HG03520 (cell line): Measurements from ENCODE around the gene MAML1.

Experiments
- ATAC-seq: cut with Tn5 transposase; IDR thresholded peaks from one replicate; pipeline ENCODE4 v1.9.1; 2021; ENCODE audit warnings: mild to moderate bottlenecking, moderate library complexity; ENCODE audit not compliant: unreplicated experiment

Gene MAML1

DNA sequence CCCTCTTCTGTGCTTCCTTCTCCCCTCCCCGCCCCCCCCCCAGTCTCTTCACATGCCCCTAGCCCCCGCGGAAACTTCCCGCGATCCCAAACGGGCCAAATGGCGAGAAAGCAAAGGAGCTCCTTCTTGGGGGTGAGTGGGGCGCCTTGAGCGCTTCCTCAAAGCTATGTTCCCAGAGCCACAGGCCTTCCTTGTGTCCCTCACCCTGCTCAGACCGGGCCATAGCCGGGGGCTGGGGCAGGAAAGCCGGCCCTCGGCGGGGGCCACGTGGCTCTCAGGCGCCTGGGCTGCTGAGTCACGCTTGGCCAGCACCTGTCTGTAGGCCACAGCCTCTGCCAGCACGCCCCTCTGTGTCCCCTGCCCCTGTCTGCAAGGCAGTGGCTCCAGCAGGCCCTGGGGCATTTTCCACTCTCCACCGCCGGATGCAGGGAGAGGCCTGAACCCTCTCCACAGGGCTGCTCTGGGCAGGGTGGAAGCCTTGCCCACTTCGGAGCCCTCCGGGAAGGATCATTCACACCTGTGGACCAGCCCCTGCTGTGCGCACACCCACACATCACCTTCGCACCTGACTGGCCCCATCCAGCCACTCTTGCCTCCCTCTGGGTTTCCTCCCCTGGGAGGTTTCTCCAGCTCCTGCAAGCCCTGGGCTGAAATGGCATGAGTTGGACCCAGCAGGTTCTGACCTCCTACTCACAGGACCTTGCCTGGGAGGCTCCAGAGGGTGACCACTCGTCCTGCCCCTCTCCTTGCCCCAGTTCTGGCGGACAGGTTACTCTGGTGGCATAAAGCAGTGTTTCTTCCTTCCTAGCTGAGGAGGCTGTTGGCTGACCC, 86.9 kb downstream of the MAML1 start:
- no peak for ATAC-seq

DNA sequence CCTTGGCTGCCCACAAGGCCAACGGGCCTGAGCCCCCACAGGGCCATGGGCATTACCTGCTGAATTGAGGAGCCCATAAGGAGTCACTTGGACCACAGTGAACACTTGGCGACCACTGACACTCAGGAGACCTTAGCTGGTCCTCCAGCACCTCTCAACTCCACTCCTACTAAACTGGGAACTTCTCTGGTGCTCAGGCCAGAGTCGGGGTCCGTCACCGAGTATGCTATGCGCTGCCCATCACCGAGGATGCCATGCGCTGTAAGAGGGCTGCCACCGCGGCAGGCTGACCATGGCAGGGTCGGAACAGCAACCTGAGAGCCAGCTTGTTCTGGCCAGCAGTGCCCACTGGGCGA, 87.5 kb downstream of the MAML1 start:
- ATAC-seq = no peak

DNA sequence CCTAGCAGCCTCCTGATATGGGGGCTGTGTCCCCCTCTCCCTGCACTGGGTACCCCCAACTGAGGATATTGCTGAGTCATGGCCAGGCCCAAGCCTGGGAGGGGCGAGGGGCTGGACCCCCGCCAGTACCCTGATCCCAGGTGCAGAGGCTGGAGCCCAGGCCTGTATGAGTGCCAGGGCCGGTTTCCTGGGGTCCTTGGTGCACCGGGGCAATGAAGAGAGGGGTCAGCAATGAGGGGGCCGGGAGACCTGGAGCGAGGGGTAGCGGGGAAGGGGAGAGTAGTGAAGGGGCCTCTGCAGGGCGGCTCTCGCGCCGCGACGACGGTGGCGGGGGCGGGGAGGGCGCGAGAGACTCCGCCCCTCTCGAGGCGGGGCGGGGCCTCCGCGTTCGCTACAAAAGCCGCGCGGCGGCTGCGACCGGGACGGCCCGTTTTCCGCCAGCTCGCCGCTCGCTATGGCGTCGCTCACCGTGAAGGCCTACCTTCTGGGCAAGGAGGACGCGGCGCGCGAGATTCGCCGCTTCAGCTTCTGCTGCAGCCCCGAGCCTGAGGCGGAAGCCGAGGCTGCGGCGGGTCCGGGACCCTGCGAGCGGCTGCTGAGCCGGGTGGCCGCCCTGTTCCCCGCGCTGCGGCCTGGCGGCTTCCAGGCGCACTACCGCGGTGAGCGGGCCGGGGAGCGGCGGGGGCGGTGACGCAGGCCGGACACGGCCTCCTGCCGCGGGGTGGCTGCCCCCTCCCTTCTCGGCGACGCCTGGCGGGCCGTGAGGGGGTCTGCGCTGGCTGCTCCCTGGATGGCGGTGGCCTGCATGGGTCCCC, 88.1 kb downstream of the MAML1 start, which contains the start of gene SQSTM1:
Gene SQSTM1, plus strand, starts transcription at position 423 of the 815 bp plus-strand sequence. Its CDS starts 32 bp downstream, at position 455.
- peak; percentile 36 for ATAC-seq

DNA sequence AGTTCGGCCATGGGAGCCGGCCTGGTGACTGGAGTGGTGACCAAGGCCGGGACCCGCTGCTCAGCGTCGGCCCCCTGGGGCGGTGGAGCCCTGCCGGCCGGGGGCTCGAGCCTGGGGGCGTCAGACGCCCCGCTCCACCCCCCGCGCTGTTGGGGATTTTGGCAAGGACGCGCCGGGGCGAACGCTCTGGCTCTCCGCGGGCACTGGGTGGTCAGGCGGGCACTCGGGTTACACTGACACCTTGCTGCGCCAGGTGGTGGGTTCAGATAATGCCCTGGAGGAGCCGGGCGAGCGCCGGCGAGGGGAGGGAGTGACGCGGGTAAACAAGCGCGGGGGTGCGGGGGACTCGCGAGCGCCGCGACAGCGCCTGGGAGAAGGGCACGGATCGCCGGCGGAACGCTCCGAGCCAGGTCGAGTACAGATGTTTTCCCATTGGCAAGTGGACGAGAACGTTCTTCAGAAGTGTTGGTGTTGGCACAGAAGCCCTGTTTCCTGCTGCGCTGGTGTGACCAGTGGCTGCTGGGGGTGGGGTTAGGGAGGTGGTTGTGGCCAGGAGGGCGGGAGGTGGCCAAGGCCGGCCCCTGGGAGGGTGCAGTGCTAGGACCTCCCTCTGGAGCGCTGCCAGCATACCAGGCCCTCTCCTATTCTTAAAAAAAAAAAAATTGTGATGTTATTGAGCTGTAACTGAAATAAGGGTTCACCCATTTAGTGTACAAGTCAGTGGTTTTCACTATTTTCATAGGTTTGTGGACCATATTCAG, 88.9 kb downstream of the MAML1 start:
- peak; percentile 39 for ATAC-seq

DNA sequence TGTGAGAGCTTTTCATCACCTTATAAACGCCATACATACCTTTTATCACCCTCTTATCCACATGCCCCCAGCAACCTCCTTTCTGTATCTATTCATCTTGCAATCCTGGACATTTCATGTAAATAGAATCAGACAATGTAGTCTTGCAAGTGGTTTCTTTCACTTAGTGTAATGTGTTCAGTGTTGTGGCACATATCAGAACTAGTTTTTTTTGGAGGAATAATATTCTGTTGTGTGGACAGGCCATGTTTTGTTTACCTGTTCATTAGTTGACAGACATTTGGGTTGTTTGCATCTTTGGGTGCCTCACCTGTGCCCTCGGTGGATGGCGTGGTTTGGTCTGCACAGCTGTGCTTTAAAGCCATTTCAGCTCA, 89.4 kb downstream of the MAML1 start:
- no peak for ATAC-seq

DNA sequence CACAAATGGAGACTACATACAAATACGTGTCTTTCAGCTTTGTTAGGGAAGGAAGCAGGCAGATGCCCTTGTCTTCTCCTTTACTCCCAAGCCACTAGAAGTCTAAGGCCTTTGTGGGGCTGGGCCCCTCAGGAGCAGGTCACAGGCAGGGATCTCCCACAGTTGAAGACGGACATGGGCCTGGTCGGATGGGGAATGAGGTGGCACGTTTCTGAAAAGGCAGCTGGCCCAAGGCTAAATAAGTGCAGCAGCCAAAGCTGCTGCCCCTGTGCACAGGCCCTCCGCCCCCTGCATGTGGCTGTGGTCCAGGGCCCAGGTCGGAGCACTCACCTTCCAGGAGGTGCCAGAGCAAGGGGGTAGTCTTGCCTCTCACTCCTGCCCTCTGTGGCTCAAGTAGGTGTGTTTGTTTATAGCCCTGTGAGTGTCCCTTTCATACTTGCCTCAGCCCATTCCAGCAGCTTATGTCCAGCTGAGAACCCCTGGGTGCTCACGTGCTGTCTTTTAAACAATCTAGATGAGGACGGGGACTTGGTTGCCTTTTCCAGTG, 89.9 kb downstream of the MAML1 start:
- no peak for ATAC-seq

DNA sequence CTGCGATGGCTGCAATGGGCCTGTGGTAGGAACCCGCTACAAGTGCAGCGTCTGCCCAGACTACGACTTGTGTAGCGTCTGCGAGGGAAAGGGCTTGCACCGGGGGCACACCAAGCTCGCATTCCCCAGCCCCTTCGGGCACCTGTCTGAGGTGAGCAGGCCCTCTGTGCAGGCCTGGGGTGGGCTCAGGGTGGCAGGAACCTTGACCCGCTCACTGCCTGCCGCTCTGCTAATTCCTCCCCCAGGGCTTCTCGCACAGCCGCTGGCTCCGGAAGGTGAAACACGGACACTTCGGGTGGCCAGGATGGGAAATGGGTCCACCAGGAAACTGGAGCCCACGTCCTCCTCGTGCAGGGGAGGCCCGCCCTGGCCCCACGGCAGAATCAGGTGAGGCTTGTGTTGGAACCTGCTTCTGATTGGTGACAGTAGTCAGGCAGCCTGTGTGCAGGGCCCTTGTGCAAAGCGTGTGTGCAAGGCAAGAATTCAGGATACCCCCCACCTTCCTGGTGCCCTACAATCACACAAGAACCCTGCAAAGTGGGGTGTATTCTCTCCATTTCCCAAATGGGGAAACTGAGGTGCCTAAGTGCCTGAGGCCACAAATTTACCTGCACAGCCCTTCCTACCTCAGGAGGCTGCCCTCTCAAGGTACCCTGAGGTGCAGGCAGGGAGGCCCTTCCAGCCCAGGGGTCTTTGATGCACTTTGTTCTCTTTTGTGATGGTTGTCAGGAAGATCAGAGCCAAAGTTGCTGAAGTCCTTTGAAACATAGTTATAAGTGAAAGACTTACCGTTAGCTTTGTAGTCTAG, 91.5 kb downstream of the MAML1 start:
- ATAC-seq = no peak

DNA sequence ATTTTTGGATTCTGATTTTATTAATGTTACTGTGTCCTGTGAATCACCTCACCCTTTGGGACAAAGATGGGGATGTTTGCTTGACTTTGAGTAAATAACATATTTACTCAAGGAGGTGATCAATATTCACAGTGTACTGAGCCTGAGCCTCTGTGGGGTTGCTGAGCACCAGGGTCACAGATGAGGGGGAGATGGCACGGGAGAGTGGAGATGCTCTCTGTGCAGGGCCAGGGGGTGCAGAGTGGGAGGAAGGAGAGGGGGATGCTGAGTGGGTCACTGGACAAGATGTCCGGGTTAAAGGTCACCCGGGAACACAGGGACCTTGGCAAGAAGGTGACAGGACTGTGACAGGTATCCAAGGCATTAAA, 92.1 kb downstream of the MAML1 start:
- ATAC-seq = no peak

DNA sequence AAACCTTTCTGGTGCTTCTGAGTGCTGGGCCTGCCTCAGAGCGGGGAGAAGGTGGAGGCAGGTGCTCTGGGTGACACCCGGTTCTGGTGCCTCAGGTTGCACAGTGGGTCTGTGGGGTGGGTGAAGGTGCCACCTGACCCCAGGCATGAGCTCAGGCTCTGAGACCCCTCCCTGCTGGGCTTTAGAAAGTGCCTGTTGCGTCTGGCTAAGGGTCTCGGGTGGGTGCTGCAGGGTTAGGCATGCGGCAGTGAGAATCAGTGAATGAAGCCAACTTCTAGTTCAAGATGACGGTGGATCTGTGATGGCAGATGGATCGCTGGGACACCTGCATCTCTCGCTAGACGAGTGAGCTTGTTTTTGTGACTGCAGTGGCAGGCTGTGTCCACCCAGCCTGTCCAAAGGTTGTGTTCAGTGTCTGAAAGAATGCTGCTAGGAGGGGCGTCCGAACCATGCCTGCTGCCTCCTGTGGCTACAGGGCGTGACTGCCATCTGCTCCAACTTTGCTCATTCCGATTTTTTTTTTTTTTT, 93.1 kb downstream of the MAML1 start:
- no peak for ATAC-seq
